Fibroblast of the aortic adventitia (primary cell): ENCODE data around the gene HDAC3. TPM values are rescaled to one million over a fixed set of nuclear protein-coding genes. Genes with fewer than 3 reads are reported as not detected.

Source experiments
- DNase-seq: peaks from one replicate; pipeline ENCODE4 v3.0.0-alpha.2; 2010; ENCODE audit warnings: low read depth
- H3K4me3 ChIP-seq: 2 replicates; pipeline ENCODE4 v1.5.1; 2011; ENCODE audit warnings: low read depth, mild to moderate bottlenecking, control low read depth, low read length, moderate library complexity
- total RNA-seq: library from RNA; depleted of rRNA; stranded (reverse); fragments of >200 nt; gene quantifications from 2 replicates; pipeline ENCODE4 v1.2.3, GENCODE V29; 2012; ENCODE audit warnings: low replicate concordance
- TF ChIP-seq, protein P1 (sequence below): IDR thresholded peaks from 2 replicates; pipeline ENCODE4 v1.5.1; 2011; ENCODE audit warnings: mild to moderate bottlenecking, low read length, control low read depth, inconsistent platforms; ENCODE audit not compliant: insufficient read depth

Gene HDAC3
- total RNA-seq, 1 donor = 48.4 TPM

DNA sequence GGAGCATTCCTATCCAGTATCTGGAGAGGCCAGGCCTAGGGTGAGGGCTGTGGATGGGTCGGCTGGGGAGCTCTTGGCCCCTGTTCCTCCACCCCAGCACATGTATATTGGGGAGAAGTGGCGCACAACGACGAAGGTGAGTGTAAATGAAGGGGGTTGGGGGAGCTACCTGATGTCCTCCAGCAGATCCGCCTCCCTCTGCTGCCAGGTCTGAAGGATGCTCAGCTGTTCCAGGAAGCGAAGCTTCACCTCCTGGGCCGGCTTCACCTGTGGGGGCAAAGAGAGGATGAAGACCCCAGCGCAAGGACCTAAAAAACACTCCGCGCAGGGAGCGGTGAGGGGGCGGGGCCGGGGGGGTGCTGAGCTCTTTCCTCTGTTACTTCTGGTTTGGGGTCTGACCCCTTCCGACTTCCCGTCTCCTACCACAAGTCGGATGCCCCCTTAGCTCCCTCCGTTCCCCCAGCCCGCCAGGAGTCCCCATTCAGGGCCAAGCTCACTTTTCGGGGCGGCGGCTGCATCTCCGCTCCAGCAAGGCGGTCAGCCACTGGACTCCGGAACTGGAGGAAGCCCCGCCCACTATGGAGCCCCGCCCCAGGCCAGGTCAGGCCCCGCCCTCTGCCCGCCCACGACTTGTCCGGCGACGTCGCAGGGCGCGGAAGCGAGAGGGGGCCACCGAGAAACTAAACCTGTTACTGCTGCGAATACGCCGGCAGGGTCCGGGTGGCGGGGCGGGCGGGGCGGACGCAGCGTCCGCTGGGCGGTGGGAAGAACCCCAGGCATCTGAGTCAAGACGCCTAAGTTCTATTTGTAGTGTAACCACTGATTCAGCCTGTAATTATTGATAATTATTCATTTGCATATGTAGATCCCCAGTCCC is 14.4 kb upstream of the HDAC3 start, which contains the start of gene FCHSD1:
FCHSD1 (minus strand) TSS at position 568 of the 877 bp plus-strand sequence; CDS start at position 518, 50 bp downstream.
- peak within 1 kb of the TSS; percentile 83 for H3K4me3 ChIP-seq
- TF ChIP-seq, protein P1, sequence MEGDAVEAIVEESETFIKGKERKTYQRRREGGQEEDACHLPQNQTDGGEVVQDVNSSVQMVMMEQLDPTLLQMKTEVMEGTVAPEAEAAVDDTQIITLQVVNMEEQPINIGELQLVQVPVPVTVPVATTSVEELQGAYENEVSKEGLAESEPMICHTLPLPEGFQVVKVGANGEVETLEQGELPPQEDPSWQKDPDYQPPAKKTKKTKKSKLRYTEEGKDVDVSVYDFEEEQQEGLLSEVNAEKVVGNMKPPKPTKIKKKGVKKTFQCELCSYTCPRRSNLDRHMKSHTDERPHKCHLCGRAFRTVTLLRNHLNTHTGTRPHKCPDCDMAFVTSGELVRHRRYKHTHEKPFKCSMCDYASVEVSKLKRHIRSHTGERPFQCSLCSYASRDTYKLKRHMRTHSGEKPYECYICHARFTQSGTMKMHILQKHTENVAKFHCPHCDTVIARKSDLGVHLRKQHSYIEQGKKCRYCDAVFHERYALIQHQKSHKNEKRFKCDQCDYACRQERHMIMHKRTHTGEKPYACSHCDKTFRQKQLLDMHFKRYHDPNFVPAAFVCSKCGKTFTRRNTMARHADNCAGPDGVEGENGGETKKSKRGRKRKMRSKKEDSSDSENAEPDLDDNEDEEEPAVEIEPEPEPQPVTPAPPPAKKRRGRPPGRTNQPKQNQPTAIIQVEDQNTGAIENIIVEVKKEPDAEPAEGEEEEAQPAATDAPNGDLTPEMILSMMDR = no peak
- DNase-seq = peak; percentile 71

DNA sequence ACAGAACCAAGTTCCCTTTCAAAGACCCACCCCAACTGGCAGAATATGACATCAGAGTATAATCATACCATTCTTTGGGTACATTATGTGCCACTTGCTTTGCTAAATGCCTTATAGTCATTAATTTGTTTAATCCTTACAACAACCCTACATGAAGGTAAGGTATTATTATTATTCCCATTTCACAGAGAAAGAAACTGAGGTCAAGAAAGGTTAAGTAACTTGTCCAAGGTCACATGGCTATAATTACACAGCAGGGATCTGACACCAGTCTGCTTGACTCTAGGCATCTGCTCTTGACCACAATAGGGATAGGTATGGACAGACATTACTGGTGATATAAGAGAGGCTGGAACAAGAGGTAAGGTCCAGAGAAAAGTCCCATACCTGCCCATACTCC is 13.3 kb upstream of the HDAC3 start:
- no peak overlapping the region for H3K4me3 ChIP-seq
- TF ChIP-seq, protein P1 = no peak
- no peak for DNase-seq

DNA sequence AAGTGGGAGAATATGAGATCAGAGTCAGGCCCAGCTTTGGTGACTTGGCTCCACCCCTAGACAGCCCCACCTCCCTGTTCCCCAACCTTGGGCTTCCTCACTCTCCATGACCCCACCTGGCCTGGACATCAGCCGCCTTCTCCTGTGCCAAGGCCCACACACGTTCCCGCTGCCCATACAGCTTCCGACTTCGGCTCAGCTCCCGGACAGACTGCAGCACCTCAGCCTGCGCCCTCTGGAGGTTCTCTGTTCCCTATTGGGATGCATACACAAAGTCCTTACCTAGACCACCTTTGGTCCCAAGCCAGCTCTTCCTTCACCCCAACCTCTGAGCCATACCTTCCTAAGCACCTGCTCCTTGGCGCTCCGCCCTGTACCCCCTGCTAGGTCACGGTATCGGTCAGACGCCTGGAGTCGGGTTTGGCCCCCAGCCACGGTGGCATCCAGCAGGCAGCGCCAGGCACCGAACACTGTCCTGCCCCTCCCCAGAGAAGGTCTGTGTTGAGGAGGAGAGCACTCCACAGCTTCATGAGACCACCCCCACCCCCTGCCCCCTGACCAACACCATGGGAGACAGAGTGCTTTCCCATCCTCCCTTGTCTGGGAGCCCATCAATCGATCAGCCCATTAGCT is 12.5 kb upstream of the HDAC3 start:
- H3K4me3 ChIP-seq = no peak overlapping the region
- TF ChIP-seq, protein P1 = no peak
- DNase-seq = no peak

DNA sequence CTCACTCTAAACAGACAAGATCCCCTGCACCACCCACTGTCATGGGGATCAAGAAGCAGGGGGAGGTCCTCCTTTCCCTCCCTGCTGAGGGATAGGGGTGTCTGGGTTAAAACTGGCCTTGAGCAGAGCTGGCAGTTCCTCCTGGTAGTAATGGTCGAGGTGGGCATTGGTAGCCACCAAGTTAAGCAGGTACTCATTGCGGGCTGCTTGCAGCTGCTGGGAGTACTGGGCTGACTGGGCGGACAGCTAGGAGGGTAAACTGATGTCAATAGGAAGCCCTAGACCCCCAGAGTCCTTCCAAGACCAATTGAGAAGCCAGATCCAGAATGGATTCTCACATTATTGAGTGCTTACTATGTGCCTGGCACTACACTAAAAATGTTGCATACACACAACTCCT is 11.2 kb upstream of the HDAC3 start:
- TF ChIP-seq, protein P1 = no peak
- DNase-seq = no peak
- H3K4me3 ChIP-seq = no peak overlapping the region

DNA sequence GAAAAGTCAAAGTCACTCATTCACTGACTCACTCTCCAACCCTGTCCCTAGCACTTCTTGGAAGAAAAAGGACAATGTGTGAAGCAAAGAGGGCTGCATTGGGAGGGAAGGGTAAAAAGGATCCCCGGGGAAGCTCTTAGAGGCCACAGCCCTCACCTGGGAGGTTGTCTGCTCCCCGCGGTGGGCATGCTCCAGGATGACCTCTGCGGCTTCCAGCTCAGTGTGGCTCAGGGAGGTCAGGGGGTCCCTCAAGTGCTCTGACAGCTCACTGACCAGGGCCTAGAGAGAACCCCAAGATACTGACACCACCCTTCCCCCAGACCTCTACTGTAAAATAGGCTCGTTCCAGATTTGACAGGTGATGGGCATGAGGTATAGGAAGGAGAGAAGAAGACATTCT is 10.6 kb upstream of the HDAC3 start:
- TF ChIP-seq, protein P1 = no peak
- no peak for DNase-seq
- H3K4me3 ChIP-seq = no peak overlapping the region

DNA sequence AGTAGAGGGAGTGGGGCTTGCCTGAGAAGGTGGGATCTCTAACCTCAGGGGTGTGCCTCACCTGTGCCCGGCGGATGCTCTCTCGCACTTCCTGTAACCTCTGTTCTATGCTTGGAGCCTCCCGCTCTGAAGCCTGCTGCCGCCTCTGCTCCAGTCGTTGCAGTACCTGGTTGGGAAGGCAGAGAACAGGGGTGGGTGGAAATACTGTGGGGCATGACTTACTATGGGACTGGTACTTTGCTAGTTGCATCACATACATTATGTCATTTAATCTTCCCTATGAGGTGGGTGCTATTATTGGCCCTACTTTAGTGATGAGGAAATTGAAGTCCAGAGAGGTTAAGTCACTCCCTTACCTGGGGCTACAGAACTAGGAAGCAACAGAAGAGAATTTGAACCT is 9.4 kb upstream of the HDAC3 start:
- no peak for DNase-seq
- H3K4me3 ChIP-seq = no peak overlapping the region
- TF ChIP-seq, protein P1 = no peak
